Pancreas (tissue), 10 donors: ENCODE data around the gene FZD8. TPM values are rescaled to one million over a fixed set of nuclear protein-coding genes. Genes with fewer than 3 reads are reported as not detected.

Source experiments
- ATAC-seq, 4 donors: fragments of 200-7000 bp; cut with Tn5 transposase; one replicate each; pipeline versions ENCODE4 v1.8.0 to v1.9.1; 2020; ENCODE audit warnings: mild to moderate bottlenecking in 4 of 4, moderate library complexity in 4 of 4
- DNase-seq, 6 donors: peaks; one replicate each; pipeline ENCODE4 v3.0.0-alpha.2; 2020
- FAIRE-seq: peaks from 2 replicates; lab custom pipeline; 2012; peaks lifted over from hg19 to GRCh38; lab: Jason Lieb, UNC
- H3K27ac ChIP-seq, 4 donors: fragments of 200-600 bp; sonication (generic); 1 replicate in 3 of 4; 2 replicates in 1 of 4; pipeline versions ENCODE4 v1.5.0 to v1.8.0; 2020
- H3K27me3 ChIP-seq, 4 donors: fragments of 200-600 bp; one replicate each; pipeline ENCODE4 v1.8.0; 2021
- H3K36me3 ChIP-seq, 3 donors: fragments of 200-600 bp; sonication (generic) in 1 of 3; one replicate each; pipeline versions ENCODE4 v1.5.0 to v1.8.0; 2020 to 2021
- H3K4me1 ChIP-seq, 3 donors: fragments of 200-600 bp; one replicate each; pipeline ENCODE4 v1.8.0; 2021
- H3K4me3 ChIP-seq, 4 donors: fragments of 200-600 bp; sonication (generic) in 2 of 4; one replicate each; pipeline versions ENCODE4 v1.5.0 to v1.8.0; 2020 to 2021
- H3K9me3 ChIP-seq, 4 donors: fragments of 200-600 bp; one replicate each; pipeline ENCODE4 v1.8.0; 2021
- WGBS, 2 donors: extraction: QIAGEN DNeasy Blood & Tissue Kit; methylation state at CpG; one replicate each; pipeline ENCODE4 v1.1.7; 2013; 5-methylcytosine and 5-hydroxymethylcytosine counted together
- intact Hi-C, 3 donors: fragments of 100-400 bp; cut with DNase I; formaldehyde crosslinking; loops; one replicate each; pipeline versions ENCODE4 v1.11.1 to v1.14.2; 2022
- polyA plus RNA-seq, 2 donors: library from polyadenylated mRNA; stranded (reverse); fragments of 200-250 nt; gene quantifications; one replicate each; pipeline ENCODE4 v1.2.3, GENCODE V29; 2013
- total RNA-seq, 6 donors: library from RNA; stranded (reverse); fragmentation: NEBNext Ultra II Directional in 4 of 6; extraction: Animal tissue kit (Norgen Biotek cat#: 25700) in 4 of 6; gene quantifications; one replicate each; pipeline versions ENCODE4 v1.2.1 to v1.2.4, GENCODE V29; 2021 to 2023
- TF ChIP-seq, protein P1 (sequence below), 4 donors: fragments of 200-600 bp; sonication (generic) in 3 of 4; IDR thresholded peaks; one replicate each; pipeline versions ENCODE4 v1.5.0 to v1.8.0; 2021; ENCODE audit warnings: antibody characterized with exemption in 4 of 4
- donor health status: healthy with polysubstance abuse.
- donor health status: DM: no; HTN: no; CAD: no; lungs with moderate emphysema.
- donor health status: DM: no; HTN: no; CAD: no.
- donor health status: control.
- donor health status: control.
- donor health status: Bipolar disorder and iron deficiency.
- donor health status: DM: yes; HTN: yes; CAD: no.
- donor health status: DM: no; HTN: no; CAD: no.
- donor health status: DM: no; HTN: no; CAD: no.
- donor health status: DM: yes; HTN: yes; CAD: no.

The FZD8 gene
- total and polyA plus RNA-seq, 8 donors, result 2.3 to 7.8 (median 5.8) TPM

DNA sequence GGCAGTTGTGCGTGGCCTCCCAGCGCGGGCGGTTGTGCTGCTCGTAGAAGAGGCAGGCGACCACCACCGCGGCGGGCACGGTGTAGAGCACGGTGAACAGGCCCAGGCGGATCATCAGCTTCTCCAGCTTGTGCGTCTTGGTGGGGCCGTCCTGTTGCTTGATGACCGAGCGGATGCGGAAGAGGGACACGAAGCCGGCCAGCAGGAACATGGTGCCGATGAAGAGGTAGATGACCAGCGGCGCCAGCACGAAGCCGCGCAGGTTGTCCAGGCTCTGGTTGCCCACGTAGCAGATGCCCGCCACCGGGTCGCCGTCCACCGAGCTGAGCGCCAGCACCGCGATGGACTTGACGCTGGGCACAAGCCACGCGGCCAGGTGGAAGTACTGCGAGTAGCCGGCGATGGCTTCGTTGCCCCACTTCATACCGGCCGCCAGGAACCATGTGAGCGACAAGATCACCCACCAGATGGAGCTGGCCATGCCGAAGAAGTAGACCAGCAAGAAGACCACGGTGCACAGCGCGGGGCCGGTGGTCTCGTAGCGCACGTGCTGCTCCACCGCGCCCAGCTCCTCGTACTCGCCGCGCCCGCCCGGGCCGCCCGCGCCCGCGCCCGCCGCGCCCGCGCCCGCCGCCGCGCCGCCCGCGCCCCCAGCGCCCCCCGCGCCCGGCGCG is 2.2 kb downstream of the FZD8 start:
- ATAC-seq (no peak), FAIRE-seq (no peak), DNase-seq (peak; percentile 8 to 86 (median 38))
- intact Hi-C loops, result loop anchor here in 2 of 3 donors (5.0 to 10.0 kb wide), 5 partner anchors 137 to 1245 kb away; no protein-coding TSS in a partner anchor
- no peak overlapping the region for H3K27ac ChIP-seq
- WGBS, 2 donors, result 30 to 31% methylated on average over 80 to 83 of the region's 83 CpGs
- no peaks in the 10 kb centered on the region for H3K36me3 ChIP-seq
- no peaks in the 10 kb centered on the region for H3K4me1 ChIP-seq
- TF ChIP-seq, protein P1, sequence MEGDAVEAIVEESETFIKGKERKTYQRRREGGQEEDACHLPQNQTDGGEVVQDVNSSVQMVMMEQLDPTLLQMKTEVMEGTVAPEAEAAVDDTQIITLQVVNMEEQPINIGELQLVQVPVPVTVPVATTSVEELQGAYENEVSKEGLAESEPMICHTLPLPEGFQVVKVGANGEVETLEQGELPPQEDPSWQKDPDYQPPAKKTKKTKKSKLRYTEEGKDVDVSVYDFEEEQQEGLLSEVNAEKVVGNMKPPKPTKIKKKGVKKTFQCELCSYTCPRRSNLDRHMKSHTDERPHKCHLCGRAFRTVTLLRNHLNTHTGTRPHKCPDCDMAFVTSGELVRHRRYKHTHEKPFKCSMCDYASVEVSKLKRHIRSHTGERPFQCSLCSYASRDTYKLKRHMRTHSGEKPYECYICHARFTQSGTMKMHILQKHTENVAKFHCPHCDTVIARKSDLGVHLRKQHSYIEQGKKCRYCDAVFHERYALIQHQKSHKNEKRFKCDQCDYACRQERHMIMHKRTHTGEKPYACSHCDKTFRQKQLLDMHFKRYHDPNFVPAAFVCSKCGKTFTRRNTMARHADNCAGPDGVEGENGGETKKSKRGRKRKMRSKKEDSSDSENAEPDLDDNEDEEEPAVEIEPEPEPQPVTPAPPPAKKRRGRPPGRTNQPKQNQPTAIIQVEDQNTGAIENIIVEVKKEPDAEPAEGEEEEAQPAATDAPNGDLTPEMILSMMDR (IDR thresholded peaks at IDR 0.05), result no peak
- no peaks in the 10 kb centered on the region for H3K27me3 ChIP-seq
- H3K4me3 ChIP-seq, result peak overlapping the region in 3 of 4 donors; percentile 15 to 68 (median 49)
- H3K9me3 ChIP-seq, result no peaks in the 10 kb centered on the region

DNA sequence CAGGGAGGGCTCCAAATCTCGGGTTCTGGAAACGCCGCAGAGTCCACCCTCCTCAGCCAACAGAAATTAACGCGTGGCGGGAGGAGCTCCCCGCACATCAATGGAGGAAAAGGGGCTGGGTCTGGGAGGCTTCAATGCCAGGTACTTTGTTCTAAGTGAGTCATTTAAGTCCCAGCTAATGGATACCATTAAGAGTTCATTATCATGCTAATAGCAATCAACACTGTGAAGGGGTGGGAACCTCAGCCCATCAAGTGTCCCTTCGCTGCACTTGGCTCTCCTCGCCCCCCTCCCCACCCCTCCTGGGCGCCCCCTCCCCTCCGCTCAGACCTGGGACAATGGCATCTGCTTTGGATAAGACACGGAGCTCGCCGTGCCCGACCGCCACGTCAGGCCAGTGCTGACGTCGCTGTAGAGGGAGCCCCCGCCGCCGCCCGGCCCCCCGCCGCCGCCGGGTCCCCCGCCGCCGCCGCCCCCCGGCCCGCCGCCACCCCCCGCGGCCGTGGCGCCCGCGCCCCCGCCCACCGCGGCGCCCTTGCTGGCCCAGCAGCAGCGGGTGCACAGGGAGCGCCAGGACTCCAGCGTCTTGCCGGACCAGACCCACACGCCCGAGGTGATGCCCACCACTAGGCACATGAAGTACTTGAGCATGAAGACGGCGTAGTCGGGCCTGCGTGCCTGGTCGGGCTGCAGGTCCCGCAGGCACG is 2.9 kb downstream of the FZD8 start:
- TF ChIP-seq, protein P1 (IDR thresholded peaks at IDR 0.05), result no peak
- ATAC-seq (no peak), DNase-seq (peak in 1 of 6 donors; percentile 77), FAIRE-seq (no peak)
- H3K9me3 ChIP-seq, result no peaks in the 10 kb centered on the region
- 52 to 58% methylated on average over 42 to 57 of the region's 57 CpGs for WGBS, 2 donors
- H3K27me3 ChIP-seq, result no peaks in the 10 kb centered on the region
- H3K4me1 ChIP-seq, result no peaks in the 10 kb centered on the region
- no peaks in the 10 kb centered on the region for H3K36me3 ChIP-seq
- H3K4me3 ChIP-seq, result peak overlapping the region in 2 of 4 donors; percentile 49 to 68
- intact Hi-C loops, result loop anchor here in 2 of 3 donors (5.0 to 10.0 kb wide), 4 partner anchors 866 to 1246 kb away; no protein-coding TSS in a partner anchor
- H3K27ac ChIP-seq, result no peak overlapping the region

DNA sequence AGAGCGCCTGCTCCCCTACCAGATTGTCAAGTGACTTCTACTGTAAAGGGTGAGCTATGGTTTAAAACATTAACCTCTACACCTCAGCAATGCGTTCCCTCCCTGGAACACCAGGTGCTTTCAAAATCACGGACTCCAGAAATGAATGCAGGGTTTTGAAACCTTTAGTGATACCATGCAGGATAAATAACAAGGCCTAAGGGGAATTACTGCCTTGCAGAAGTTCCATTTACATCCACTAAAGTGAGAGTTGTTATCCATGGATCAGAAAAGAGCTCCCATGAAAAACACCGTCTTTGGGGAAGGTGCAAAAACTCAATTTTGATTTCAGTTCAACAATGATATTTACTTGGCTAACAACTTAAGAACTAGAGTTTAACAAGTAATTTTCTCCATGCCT is 4.0 kb downstream of the FZD8 start:
- no peak for FAIRE-seq
- H3K27me3 ChIP-seq, result no peaks in the 10 kb centered on the region
- 78 to 79% methylated on average over 4 of the region's 4 CpGs for WGBS, 2 donors
- DNase-seq, result no peak
- H3K9me3 ChIP-seq, result no peaks in the 10 kb centered on the region
- no peak for ATAC-seq
- intact Hi-C loops, result loop anchor here in 2 of 3 donors (5.0 to 10.0 kb wide), 4 partner anchors 867 to 1247 kb away; no protein-coding TSS in a partner anchor
- TF ChIP-seq, protein P1 (IDR thresholded peaks at IDR 0.05), result no peak
- H3K36me3 ChIP-seq, result no peaks in the 10 kb centered on the region
- no peak overlapping the region for H3K27ac ChIP-seq
- no peaks in the 10 kb centered on the region for H3K4me1 ChIP-seq
- no peak overlapping the region for H3K4me3 ChIP-seq

DNA sequence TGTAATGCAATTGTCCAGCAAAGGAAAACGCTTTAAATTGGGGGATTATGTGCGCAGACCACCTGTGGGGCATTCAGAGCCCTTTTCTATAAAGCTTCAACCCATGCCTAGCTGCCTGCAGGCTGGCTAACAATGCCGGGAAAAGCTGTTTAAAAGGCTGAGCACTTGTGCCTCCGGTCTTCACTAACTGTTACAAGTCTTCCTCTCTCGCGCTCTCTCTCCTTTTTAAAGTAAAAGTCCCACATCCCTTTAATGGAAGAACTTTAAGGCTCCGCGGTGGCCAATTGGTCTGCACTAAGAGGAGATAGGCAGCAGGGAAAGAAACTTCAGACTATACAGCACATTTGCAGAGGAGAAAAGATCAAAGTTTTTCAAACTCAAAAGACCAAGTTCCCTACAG is 4.6 kb downstream of the FZD8 start:
- intact Hi-C loops, result loop anchor here in 2 of 3 donors (5.0 to 10.0 kb wide), 4 partner anchors 867 to 1247 kb away; no protein-coding TSS in a partner anchor
- no peak overlapping the region for H3K27ac ChIP-seq
- H3K27me3 ChIP-seq, result no peaks in the 10 kb centered on the region
- ATAC-seq (no peak), FAIRE-seq (no peak), DNase-seq (no peak)
- 66 to 69% methylated on average over 8 of the region's 8 CpGs for WGBS, 2 donors
- no peaks in the 10 kb centered on the region for H3K4me1 ChIP-seq
- no peaks in the 10 kb centered on the region for H3K36me3 ChIP-seq
- no peaks in the 10 kb centered on the region for H3K9me3 ChIP-seq
- H3K4me3 ChIP-seq, result no peak overlapping the region
- TF ChIP-seq, protein P1 (IDR thresholded peaks at IDR 0.05), result no peak
